Measurements from ENCODE around the gene TIMELESS. TPM values are rescaled to one million over a fixed set of nuclear protein-coding genes. Genes with fewer than 3 reads are reported as not detected.

The TIMELESS gene
- total RNA-seq, 4 donors from 2014 or later = 2.1 to 19.4 (median 5.6) TPM

DNA sequence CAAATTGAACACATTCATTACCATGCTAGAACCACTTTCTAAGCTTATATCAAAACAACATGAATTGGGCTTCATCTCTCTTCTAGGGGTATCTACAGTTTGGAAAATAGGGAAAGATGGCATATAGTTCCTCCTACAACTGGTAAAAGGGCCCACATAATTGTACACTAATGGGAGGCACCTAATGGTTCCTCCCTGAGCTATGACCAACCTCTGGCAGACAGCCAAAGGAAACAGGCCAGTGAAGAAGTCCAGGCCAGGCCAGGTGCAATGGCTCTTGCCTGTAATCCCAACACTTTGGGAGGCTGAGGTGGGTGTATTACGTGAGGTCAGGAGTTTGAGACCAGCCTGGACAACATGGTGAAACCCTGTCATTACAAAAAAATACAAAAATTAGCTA, 63.4 kb downstream of the TIMELESS start:
- H3K36me3 ChIP-seq = no peaks in the 10 kb centered on the region
- H3K27me3 ChIP-seq = no peaks in the 10 kb centered on the region
- no peaks in the 10 kb centered on the region for H3K4me1 ChIP-seq
- H3K27ac ChIP-seq = no peak overlapping the region
- H3K4me3 ChIP-seq = no peak overlapping the region
- TF ChIP-seq, protein P1, sequence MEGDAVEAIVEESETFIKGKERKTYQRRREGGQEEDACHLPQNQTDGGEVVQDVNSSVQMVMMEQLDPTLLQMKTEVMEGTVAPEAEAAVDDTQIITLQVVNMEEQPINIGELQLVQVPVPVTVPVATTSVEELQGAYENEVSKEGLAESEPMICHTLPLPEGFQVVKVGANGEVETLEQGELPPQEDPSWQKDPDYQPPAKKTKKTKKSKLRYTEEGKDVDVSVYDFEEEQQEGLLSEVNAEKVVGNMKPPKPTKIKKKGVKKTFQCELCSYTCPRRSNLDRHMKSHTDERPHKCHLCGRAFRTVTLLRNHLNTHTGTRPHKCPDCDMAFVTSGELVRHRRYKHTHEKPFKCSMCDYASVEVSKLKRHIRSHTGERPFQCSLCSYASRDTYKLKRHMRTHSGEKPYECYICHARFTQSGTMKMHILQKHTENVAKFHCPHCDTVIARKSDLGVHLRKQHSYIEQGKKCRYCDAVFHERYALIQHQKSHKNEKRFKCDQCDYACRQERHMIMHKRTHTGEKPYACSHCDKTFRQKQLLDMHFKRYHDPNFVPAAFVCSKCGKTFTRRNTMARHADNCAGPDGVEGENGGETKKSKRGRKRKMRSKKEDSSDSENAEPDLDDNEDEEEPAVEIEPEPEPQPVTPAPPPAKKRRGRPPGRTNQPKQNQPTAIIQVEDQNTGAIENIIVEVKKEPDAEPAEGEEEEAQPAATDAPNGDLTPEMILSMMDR (IDR thresholded peaks at IDR 0.05) = no peak
- no peak for TF ChIP-seq POLR2A (IDR thresholded peaks at IDR 0.05)
- intact Hi-C loops (cut with DNase I; ENCODE audit: low total_unique reads) = no loop called here
- no peaks in the 10 kb centered on the region for H3K9me3 ChIP-seq
- DNase-seq = no peak

DNA sequence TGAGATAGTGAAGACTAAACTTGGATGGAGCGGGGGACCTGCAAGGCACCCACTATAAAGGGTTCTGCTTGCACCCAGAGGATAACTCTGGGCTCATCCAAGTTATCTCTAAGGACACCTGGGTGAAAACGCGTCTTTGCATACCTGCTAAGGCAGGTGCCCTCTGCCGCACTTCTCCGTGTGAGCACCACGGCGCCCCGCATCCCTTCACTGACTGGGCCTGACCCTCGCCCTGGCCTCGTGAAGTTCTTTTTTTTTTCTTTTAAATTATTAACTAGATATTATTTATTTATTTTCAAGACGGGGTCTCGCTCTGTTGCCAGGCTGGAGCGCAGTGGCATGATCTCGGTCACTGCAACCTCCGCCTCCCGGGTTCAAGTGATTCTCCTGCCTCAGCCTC, 66.6 kb downstream of the TIMELESS start:
- DNase-seq = no peak
- TF ChIP-seq, protein P1 (IDR thresholded peaks at IDR 0.05) = no peak
- no peak for TF ChIP-seq POLR2A (IDR thresholded peaks at IDR 0.05)
- intact Hi-C loops (cut with DNase I; ENCODE audit: low total_unique reads) = no loop called here
- no peaks in the 10 kb centered on the region for H3K36me3 ChIP-seq
- no peaks in the 10 kb centered on the region for H3K27me3 ChIP-seq
- H3K4me1 ChIP-seq = no peaks in the 10 kb centered on the region
- no peak overlapping the region for H3K4me3 ChIP-seq
- no peaks in the 10 kb centered on the region for H3K9me3 ChIP-seq
- no peak overlapping the region for H3K27ac ChIP-seq

DNA sequence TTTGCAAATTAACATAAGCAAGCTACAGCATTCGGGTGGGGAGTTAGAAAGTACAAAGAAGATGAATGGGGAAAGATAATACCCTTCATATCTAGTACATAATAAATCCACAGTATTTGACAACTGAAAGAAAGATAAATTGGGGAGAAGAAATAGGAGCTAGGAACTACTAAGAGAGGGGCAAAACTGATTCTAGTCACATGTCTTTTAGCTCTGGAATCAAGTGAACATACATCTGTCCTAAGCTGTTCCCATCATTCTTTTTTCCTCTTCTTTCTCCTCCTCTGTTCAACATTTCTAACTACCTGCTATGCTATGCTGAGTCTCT, 71.3 kb downstream of the TIMELESS start:
- intact Hi-C loops (cut with DNase I; ENCODE audit: low total_unique reads) = no loop called here
- no peak for TF ChIP-seq POLR2A (IDR thresholded peaks at IDR 0.05)

DNA sequence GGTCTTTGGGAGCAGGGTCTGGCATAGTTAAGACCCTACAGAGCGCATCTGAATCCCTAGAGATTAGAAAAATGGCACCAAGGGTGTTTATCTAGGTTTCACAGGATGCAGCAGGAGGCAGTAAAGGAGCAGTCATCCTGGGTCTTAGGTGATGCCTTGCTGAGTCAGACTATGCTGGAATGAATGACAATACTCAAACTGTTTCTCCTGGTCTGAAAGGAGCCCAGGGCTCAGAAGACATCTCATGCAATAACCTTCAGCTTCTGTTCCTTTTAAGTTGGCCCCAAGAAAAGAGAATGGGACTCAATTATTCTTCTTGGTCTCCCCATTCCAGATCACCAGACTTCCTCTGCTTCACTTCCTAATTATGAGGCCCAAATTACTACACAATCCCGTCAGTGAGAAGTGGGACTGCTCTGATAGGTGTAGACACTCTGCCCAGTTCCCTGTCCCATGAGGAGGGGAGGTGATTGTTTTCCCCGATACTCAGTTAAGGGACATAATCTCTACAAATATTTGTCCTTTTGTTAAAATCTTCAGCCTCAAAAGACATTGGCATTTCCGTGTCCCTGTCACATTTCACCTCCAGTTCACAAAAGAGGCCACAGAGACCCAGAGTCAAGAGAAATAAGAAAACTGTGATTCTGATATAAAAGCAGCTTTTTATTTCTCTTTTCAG, 71.8 kb downstream of the TIMELESS start:
- Histone ChIP-seq H3K27ac (no peak overlapping the region), H3K36me3 (no peaks in the 10 kb centered on the region), H3K4me3 (no peak overlapping the region), H3K27me3 (no peaks in the 10 kb centered on the region), H3K9me3 (no peaks in the 10 kb centered on the region), H3K4me1 (no peaks in the 10 kb centered on the region)
- no peak for TF ChIP-seq POLR2A (IDR thresholded peaks at IDR 0.05)
- TF ChIP-seq, protein P1 (IDR thresholded peaks at IDR 0.05) = no peak
- DNase-seq = no peak
- intact Hi-C loops (cut with DNase I; ENCODE audit: low total_unique reads) = no loop called here

More for the DNA sequence above, 71.3 kb downstream of the TIMELESS start:
- no peaks in the 10 kb centered on the region for H3K27me3 ChIP-seq
- H3K4me1 ChIP-seq = no peaks in the 10 kb centered on the region
- H3K36me3 ChIP-seq = no peaks in the 10 kb centered on the region
- H3K9me3 ChIP-seq = no peaks in the 10 kb centered on the region
- H3K4me3 ChIP-seq = no peak overlapping the region
- no peak overlapping the region for H3K27ac ChIP-seq
- DNase-seq = no peak

DNA sequence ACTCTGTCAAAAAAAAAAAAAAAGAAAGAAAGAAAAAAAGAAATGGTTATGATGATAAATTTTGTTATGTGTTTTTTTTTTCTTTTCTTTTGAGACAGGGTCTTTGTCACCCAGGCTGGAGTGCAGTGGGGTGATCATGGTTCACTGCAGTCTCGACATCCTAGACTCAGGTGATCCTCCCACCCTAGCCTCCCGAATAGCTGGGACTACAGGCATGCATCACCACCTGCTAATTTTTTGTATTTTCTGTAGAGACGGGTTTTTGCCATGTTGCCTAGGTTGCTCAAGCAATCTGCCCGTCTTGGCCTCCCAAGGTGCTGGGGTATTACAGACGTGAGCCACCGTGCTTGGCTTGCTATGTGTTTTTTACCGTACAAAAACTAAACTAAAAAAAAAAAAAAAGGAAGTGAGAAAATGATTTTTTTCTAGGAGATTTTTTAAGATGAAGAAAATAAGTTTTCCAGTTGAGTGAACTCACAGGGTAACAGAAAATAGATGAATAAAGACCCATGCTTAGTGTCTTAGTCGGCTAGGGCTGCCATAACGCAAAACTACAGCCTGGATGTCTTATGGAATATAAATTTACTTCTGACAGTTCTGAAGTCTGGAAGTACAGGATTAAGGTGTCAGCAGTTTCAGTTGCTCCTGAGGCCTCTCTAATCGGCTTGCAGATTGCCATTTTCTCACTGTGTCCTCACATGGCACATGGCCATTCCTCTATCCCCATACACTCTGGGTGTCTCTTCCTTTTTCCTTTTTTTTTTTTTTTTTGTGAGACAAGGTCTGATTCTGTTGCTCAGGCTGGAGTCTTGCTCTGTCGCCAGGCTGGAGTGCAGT, 73.4 kb downstream of the TIMELESS start:
- Histone ChIP-seq H3K27ac (no peak overlapping the region), H3K4me3 (no peak overlapping the region), H3K9me3 (no peaks in the 10 kb centered on the region), H3K27me3 (no peaks in the 10 kb centered on the region), H3K36me3 (no peaks in the 10 kb centered on the region), H3K4me1 (no peaks in the 10 kb centered on the region)
- no peak for DNase-seq
- TF ChIP-seq, protein P1 (IDR thresholded peaks at IDR 0.05) = no peak
- TF ChIP-seq POLR2A (IDR thresholded peaks at IDR 0.05) = no peak
- intact Hi-C loops (cut with DNase I; ENCODE audit: low total_unique reads) = loop anchor here (2.0 kb wide), 1 partner anchor 23 kb away; no protein-coding TSS in a partner anchor
